LHCN-M2 (cell line): ENCODE data around the gene FCN2. TPM values are rescaled to one million over a fixed set of nuclear protein-coding genes. Genes with fewer than 3 reads are reported as not detected.

ENCODE experiments used
- DNase-seq: peaks from one replicate; pipeline ENCODE4 v3.0.0-alpha.2; 2012; ENCODE audit warnings: low read depth
- total RNA-seq: library from RNA; depleted of rRNA; stranded (reverse); fragments of >200 nt; gene quantifications from 2 replicates; pipeline ENCODE4 v1.2.3, GENCODE V29; 2014; rRNA removed

Gene FCN2
- total RNA-seq, 1 experiment from 2014 or later: not detected

DNA sequence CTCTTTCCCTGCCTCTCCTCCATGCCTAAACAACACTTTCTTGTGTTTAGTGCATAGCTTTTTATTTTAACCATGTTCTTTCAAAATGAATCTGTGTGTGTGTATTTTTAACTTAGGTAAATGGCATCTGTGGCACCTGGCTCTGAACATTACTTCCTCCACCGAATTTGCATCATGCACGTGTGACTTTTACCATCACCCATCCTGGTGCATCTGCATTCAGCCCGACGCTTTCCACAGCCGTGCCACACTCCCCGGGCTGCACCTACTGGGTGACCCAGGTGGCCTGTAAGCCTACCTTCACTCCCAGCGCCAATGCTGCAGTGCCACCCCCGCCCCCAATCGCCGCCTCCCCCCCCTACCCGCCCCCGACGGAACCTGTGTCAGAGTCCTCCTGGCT lies 49.8 kb downstream of the FCN2 start:
- DNase-seq: no peak

DNA sequence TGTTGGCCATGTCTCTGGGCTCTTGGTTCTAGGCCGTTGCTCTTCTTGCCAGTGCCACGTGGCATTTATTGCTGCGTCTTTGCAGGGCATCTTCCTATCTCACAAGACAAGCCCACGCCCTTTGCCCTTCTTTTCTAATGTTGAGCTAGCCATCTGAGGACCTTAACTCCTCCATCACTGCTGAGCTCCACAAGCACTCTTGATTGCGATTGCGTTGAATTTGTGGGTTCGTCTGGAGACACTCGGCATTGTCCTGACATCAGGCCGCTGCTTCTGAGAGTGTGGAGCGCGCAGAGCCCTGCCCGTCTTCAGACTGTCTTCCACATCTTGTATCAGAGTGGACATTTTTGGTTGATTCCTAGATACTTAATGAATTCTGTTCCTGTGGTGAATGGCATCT lies 51.6 kb downstream of the FCN2 start:
- no peak for DNase-seq

DNA sequence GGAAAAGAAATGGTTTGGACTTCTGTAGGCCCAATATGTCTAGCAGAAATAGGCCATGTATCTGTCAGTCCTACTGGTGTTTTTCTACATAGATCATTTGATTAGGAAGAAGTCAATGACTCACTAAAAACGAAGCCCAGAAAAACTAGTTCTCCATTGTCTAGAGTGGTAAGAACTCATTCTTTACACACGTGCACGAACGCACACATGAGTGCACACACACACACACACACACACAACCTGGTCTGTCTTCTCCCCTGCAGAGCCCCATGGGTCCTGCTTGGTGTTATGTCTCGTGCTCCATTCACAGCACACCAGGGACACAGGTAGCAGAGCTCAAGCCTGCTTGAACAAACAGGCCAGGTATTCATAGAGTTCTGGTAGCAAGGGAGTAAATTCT lies 52.0 kb downstream of the FCN2 start:
- no peak for DNase-seq

DNA sequence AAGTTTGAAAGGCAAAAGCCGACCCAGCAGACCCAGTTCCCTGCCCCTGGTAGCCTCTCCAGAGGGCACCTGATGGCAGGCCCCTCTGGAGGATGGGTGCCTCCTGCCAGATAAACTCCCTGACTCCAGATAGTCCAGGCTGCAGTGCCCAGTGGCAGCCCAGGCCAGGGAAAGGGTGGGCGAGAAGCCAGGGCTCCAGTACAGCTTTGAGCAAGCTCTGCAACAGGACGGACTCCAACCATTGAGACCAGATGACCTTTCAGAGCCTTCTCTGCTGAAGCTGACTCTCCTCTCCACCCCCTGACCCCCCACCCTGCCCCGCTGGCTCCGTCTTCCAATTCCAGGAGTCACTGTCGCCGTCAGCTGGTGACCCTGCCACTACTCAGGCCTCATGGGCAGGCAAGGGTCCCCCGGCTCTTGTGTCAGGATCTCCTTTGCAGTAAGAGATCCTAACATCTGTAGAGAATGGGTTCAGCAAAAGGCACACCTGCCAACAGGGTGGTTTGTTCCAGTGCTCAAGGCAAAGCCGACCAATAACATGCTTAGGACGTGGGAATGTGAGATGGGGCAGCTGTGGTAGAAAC lies 52.6 kb downstream of the FCN2 start:
- DNase-seq: no peak

DNA sequence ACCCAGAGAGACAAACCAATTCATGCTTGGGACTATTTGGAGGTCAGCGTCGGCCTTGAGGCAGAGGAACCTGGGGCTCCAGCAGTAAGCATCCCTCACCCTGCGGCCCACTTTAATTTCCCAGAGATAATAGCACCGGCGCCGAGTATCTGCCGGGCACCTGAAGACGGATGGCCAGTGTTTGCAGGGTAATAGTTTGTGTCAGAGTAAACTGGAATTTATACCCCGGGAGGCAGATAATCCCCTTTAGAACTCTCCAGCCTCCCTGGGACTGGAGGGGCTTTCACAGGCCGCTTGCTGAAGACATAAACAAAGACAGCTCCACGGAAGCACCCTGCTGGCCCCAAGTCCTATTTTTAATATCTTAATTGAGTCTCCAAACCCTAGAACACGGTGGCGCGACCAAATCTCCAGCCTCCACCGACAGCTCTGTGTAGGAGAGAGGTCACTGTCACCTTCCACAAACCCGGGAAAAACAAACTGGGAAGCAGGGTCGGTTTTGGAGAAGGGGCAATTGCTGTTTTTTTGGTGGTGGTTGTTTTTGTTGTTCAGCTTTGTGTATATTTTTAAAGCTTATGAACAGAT lies 54.5 kb downstream of the FCN2 start:
- DNase-seq: no peak

DNA sequence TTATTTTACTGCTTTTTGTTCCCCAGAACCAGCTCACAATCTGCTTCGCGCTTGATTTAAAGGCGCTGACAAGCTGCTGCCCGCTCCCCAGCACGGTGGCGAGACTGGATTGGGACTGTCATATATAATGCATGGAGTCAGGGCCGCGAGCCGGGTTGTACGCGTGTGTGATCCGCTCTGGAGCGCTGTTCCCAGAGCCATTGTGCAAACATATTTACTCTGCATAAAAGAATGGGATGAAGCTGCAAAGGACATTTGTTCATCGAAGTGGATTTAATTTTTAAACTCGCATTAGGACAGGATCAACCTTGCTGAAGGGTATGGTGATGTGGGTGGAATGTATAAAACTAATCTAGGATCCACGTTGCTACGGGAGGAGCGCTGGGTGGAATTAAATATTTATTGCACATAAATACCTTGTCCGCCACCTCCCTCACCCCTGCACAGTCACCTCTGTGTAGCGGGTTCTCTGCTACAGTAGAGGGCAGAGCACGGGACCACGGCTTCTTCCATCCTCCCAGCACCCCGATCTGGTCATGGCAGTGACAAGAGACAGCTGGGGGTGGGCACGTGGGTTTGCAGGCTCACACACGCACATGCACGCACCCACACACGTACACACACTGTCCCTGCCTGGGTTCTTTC lies 55.2 kb downstream of the FCN2 start:
- DNase-seq: no peak

DNA sequence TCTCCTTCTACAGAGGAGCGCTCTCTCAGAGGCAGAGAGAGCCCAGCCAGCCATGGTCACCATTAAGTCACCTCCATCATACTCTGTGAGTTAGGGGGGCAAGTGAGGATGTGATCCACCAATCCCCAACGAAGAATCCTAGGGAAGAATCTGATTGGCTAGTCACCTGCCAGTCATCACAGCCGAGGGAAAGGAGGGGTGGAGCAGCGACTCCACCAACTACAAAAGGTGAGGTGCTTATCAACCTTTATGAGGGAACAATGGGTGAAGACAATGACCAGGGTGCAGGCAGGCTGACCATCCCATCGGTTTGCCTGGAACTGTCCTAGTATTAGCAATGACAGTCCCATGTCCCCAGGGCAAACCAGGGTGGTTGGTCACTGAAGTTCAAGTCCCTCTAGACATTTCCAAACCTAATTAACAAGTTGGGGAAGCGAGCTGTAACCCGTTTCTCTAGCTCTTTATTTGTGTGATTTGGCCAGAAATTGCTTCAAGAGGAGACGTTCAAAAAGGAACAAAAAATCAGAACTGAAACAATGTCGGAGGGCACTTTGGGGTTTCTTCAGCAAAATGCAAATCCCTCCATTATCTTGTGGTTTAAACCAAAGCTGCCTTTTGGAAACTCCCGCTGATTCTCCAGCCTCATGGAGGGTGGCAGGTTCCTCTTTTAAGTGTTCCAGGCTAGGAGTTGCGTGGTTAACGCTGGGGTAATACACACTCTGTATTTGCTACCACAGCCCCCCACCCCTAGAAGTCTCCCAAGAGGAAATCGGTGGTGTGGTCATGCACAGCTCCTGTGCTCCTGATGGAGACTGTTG lies 55.9 kb downstream of the FCN2 start:
- no peak for DNase-seq

Other genes starting within 250 kb of the FCN2 start
- 36.4 and 56.0 TPM in 2 replicates for gene COL5A1, start 239.0 kb upstream of the FCN2 start, total RNA-seq
- gene FCN1, start 37.1 kb downstream of the FCN2 start, total RNA-seq: not detected in 2 replicates
- gene OLFM1, start 206.9 kb downstream of the FCN2 start, total RNA-seq: not detected in 2 replicates